GM12873 (cell line): ENCODE results near the gene LPCAT1.

Source experiments
- CTCF ChIP-seq: IDR thresholded peaks from 2 replicates; pipeline ENCODE4 v1.5.1; 2012; ENCODE audit warnings: low read depth, mild to moderate bottlenecking, moderate library complexity, low read length, control low read depth; ENCODE audit not compliant: insufficient read depth; ENCODE audit errors: missing control alignments

Gene LPCAT1

GRCh38 chr5:1485579-1486118, 38.1 kb downstream of the LPCAT1 start:
- TF ChIP-seq CTCF, result no peak

- no peak for TF ChIP-seq CTCF
These were observed 38.8 kb downstream of the LPCAT1 start for GRCh38 chr5:1484730-1485578.

GRCh38 chr5:1483856-1484729, 39.7 kb downstream of the LPCAT1 start:
- TF ChIP-seq CTCF, result no peak

GRCh38 chr5:1483064-1483463, 40.7 kb downstream of the LPCAT1 start:
- no peak for TF ChIP-seq CTCF

GRCh38 chr5:1481959-1482331, 41.8 kb downstream of the LPCAT1 start:
- TF ChIP-seq CTCF, result no peak

GRCh38 chr5:1481266-1481958, 42.3 kb downstream of the LPCAT1 start:
- no peak for TF ChIP-seq CTCF

GRCh38 chr5:1480806-1481205, 43.0 kb downstream of the LPCAT1 start:
- no peak for TF ChIP-seq CTCF
